Stimulated activated CD8-positive, alpha-beta memory T cell treated with anti-CD3 and anti-CD28 coated beads, Interleukin-15, amount 100 ng/mL, for 1 hour (primary cell): ENCODE results near the gene C14orf132.
"Not testable (repeated sequence)": the region's sequence is repeated elsewhere in the genome, so short reads cannot be mapped to it uniquely, and the experiment has no call there.

Experiments
- DNase-seq: peaks from one replicate; pipeline ENCODE4 v3.0.0-alpha.2; 2020; ENCODE audit warnings: low read depth

C14orf132 gene

DNA sequence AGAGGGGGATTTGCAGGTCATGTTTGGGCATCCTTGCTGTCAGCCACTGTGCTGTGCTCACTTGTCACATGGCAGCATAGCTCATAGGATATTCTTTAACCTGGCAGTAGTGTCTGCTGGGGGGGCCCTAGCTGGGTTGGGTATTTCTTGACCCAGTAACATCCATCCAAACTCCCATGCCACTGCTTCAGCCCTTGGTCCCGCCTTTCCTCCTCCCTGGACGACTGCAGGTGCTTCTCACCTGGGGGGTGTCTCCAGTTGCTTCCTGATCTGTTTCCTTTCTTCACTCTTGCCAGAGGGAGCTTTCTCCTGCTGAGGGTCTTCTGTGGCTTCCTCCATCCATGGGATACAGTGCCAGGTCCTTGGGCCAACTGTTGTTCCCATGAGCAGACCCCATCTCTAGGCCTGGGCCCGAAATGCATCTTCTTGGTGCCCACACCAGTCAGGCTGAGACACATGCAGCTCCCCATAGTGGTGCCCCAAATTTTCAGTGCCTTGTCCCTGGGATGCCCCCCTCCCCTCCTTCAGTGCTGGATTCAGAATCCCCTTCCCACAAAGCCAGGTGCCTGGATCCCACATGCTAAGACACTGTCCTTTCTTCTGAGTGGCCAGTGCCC lies 20.5 kb downstream of the C14orf132 start:
- DNase-seq, result no peak

DNA sequence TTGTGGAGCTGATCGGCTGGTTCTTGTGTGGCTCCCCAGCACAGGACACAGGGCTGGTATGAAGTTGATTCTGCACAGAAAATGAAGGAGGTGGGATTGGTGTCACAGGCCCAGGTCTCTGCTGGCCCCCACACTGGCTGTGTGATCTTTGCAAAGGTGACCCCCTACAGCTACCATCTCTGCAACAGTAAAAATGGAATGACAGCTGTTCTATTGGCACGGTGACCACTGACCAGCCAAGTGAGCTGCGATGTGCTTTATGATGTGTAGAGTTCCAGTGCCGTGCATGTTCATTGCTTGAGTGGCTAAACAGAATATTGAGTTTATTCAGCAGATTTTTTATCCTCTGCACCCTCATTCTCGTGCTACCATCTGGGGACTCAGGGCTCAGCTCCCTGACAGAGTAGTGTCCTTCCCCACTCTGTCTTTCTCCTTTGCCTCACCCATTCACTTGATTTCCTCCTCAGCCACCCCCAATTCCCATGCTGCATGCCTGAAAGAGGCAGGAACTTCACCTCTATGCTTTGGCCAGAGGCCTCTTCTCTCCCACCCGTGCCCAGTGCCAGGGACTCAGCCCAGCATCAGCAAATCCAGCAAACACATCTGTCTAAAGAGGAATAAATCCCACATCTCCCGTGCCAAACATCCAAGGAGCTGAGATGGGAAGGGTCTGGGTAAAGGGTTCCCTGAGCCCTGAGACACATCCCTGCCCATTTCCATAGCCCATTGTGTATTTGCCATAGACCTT lies 21.2 kb downstream of the C14orf132 start:
- no peak for DNase-seq

DNA sequence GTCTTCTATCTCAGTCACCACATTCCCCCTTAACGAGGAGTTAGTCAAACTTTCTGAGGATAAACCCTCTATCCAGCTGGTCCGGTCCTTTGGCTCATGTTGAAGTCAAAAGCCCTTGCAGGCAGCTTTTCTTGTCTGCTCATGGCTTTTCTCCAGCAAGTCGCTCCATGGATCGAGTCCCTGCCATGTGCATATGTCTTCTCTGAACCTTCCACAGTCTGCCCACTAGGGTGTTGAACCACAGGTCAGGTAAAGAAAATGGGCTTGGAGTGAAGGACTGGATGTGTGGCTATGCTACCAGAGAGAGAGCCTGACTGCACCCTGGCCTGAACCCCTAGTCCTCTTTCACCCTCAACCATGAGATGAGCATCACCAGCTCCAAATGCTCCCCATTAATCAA lies 22.8 kb downstream of the C14orf132 start:
- DNase-seq, result no peak

DNA sequence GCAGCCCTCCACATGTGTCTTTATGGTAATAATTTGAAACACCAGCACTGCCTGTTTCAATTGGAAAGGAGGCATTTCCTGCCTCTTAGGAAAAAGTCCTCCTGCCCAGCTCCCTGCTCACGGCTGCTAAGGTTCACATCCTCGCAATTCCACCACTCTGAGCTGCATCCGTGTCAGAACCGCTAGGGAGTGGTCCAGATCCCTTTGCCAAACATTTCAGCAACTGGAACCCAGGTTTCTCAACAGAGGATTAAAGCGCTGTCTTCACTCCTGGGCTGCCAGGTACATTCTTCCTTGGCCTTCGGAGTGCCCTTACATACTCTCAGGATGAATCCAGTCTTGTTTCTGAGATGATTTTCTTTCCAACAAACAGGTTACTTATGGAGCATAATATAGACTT lies 23.3 kb downstream of the C14orf132 start:
- DNase-seq, result no peak

DNA sequence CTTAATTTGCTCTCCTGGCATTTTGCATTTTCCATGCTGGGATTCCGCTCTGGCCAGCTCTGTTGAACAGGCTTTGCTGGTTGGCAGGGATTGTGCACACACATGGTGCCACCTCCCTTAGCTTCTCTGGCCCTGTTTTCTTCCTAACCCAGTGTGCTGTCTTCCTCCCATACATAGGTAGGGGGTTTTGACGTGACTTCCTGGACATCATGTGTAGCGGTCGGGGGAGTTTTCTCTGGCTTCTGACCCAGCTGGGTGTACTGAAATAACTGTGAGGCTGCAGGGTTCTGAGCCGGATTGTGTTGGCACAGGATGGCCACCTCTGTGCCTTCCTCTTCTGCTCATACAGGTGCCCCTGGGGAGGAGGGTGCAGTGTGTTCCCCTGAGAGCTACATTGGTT lies 25.7 kb downstream of the C14orf132 start:
- no peak for DNase-seq

DNA sequence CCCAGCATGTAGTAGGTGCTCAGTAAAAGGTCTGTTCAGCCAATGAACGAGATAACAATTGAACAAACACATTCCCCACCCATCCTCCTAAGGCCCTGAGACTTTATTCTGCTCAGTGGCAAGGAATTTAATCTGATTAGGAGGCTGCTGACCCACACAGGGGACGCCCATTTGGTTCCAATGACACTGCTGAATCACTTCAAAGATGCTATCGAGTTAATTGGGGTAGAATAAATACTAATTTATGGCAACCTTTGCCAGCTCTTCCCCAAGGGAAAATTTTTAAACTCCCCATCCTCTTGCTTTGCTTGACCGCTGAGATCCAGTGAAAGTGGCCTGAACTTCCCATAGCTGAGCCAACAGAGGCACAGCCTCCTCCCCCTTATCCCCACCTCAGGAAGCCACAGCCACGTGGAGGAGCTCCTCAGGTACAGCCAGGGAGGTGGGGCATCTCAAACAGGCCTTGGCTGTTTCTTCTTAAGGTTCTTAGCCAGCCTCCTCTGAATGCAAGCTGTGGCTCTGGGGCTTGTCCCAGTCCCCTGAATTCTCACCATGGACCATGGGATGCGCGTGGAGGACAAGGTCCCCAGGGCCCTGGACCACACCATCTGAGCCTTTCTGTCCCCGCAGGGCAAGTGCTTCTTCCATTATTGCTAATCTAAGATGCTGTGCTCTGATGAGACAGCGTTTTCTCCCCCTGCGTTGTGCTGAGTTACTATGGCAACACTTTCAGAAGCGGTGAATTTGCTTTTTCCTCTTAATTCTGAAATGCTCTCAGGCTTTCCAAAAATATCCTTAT lies 26.7 kb downstream of the C14orf132 start:
- DNase-seq, result no peak

DNA sequence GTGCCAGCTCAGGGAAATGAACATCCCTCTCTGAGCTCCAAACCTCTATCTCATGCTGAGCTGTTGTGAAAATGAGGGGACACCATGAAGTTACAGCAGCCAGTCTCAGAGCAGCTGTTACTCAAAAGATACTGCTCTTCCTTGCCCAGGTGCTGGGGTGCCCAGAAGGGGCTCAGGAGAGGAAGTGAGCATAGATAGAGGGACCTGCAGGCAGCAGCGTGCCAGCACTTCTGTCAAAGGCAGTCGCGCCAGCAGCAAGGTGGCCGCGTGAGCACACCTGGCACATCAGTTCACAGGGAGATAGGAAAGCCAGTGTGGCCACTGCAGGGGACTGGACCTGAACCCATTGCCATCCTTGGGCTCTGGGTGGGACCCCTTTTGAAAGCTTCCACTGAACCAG lies 27.8 kb downstream of the C14orf132 start:
- DNase-seq, result no peak

DNA sequence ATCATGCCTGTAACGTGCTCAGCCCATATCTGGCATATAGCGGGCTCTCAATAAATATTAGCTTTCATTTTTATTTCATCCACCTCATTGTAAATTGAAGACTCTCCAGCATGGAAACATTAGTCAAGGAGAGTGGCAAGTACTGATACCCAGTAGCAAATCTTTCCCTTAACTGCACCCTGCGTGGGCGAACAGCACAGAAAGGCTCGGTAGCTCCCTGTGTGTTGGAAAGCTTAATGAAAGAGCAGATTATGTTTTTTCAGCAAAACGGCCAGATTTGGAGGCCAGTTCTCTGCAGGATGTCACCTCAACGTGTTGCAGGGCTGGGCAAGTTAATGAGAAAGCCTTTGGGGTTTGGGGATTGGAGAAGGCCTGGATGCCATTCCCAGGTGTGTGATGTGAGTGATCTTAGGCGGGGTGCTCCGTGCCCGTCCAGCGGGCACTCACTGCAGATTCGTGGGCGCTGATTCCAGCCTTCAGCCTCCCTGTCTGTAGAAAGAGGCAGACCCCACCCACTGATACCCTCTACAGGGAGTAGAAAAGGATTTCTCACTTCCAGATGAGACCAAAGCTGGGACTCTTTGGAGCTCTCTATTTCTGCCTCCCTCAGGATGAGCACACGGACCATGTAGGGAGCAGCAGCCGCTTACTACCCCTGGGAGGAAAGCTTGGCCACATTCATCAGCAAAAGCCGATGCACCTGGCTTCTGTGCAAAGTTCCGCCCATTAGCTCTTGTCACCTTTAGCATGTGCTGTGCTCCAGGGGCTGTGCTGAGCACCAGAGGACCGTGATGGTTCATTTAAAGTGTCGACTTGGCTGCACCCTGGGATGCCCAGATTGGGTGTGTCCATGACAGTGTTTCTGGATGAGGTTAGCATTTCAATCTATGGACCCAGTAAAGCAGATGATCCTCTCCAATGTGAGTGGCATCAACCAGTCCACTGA lies 29.1 kb downstream of the C14orf132 start:
- DNase-seq, result no peak

DNA sequence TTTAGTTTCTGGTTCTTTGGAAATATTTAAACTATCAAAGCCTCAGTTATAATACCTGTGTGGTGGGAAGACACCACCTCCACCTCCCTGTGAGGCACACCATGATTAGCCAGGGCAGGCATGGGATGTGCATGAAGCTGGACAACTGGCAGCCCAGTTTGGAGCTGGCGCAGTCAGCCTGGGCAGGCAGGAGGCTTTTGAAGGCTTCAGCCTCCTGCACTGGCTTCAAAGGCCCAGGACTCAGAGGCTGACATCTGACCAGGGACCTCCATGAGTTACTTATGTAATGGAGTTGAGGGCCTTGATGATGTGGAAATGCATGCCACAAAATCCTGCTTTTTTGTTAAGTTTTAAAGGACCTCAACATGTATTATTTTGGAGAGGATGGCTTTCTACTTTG lies 30.3 kb downstream of the C14orf132 start:
- no peak for DNase-seq

DNA sequence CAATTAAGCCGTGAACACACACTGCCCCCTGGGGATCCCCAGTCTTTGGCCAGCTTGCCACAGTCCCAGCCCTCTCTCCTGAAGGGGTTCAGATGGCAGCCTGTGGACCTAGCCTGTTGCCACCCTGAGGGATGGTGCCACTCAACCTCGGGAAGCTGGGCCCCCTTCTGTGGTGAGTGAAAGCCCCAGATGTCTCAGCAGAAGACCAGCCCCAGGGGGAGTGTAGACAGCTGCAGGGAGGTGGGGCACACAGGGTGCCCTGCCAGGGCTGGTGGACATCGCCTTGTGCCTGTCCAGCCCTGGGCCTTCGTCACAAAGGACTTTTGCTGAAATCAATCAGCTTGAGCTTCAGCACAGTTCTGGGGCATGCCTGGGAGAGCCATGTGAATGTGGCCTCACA lies 32.4 kb downstream of the C14orf132 start:
- no peak for DNase-seq

DNA sequence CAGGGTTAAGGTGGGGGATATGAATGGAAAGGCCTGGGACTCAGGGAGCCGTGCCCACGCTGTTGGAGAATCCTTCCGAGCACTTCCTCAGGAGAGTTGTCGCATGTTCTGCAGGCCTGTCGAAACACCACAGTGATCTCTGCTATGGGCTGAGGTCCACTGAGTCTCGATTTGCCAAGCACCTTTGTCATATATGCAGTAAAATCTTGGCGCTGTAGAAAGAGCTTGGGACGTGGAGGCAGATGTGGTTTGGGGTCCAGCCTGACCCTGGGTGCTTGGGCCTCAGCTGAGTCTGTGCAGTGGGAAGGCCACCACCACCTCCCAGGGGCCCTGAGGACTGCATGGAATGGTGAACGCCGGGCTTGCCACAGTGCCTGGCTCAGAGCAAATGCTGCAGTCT lies 32.9 kb downstream of the C14orf132 start:
- no peak for DNase-seq

DNA sequence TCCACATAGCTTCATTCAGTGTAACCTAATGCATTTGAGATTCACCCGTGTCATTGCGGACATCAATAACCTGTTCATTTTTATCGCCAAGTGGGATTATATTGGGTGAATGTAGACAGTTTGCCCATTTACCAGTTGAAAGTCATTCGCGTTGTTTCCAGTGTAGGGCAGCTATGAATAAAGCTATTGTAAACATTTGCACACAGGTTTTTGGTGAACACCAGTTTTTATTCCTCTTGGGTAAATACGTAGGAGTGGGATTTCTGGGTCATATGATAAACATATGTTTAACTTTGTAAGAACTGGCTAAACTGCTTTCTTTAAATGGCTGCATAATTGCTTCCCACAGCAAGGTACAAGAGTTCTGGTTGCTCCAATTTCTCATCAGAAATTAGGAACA lies 33.6 kb downstream of the C14orf132 start:
- DNase-seq, result no peak

DNA sequence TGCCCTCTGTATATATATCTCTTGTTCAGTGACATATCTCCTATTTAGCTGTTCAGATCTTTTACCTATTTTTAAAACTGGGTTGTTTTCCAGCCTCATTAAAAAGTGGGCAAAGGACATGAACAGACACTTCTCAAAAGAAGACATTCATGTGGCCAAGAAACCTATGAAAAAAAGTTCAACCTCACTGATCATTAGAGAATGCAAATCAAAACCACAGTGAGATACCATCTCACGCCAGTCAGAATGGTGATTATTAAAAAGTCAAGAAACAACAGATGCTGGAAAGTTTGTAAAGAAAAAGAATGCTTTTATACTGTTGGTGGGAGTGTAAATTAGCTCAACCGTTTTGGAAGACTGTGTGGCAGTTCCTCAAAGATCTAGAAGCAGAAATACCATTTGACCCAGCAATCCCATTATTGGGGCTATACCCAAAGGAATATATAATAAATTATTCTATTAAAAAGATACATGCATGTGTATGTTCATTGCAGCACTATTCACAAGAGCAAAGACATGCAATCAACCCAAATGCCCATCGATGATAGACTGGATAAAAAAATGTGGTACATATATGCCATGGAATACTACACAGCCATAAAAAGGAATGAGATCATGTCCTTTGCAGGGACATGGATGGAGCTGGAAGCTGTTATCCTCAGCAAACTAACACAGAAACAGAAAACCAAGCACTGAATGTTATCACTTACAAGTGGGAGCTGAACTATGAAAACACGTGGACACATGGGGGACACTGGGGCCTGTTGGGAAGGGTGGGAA lies 34.3 kb downstream of the C14orf132 start:
- DNase-seq, result not testable (repeated sequence)

DNA sequence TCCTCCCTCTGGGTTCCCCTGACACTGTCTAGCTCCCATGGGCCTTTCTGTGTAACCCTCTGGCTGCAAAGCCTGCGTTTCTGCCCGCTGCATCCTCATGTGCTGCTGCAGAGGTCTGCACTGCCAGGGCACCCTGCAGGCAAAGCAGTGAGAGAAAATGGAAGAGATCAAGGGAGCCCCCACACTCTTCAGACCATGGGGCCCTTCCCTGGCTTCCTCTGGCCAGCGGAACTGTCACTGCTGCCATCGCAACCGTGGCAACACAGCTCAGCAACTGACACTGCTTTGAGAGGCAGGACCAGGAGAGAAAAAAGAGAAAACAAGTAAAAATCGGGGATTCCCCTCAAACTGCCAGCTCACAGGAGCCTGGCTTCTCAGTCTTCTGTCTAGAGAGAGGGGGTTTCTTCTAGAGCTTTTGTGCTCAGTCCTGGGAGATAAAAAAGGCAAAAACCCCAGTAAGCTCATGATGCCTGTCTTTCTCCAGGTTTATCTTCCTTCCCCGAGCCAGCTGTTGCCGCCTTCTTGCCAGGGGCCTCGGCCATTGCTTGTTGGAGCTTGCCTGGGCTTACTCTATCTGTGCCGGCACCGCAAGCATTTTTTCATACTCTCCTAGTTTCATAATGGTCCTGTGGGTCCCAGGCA lies 38.9 kb downstream of the C14orf132 start:
- DNase-seq, result no peak

DNA sequence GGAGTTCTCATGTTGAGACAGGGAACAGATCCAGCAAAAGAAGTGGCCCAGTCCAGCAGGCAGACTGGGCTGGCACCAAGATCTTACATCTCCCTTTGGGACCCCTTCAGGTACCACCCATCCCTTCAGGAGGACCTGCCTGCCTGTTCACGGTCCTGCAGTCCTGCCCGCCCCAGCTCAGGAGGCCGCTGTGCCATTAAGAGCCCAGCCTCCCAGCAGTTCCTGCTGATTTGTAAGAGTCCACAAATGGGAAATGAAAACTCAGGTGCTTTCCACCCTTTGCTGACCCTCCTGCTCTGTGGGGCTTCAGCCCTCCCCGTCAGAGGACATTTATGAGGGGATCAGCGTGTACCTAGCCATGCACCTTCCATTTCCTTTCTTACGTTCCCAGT lies 39.5 kb downstream of the C14orf132 start:
- no peak for DNase-seq

DNA sequence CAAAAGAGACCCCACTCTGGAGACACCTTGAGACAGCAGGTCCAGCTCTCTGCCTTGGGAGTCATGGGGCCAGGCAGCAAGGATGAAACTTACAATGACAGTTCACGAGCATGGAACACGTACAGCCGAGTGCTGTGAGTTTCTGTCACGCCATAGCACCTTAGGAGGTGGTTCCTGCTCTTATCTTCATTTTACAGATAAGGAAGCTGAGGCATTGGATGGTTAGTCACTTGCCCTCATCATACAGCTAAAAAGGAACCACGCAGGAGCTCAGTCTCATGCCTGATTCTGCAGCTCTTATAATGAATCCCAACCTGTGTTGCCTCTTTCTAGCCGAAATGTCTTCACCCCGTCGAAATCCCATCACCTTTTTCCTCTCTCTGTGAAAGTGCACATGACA lies 39.9 kb downstream of the C14orf132 start:
- no peak for DNase-seq

DNA sequence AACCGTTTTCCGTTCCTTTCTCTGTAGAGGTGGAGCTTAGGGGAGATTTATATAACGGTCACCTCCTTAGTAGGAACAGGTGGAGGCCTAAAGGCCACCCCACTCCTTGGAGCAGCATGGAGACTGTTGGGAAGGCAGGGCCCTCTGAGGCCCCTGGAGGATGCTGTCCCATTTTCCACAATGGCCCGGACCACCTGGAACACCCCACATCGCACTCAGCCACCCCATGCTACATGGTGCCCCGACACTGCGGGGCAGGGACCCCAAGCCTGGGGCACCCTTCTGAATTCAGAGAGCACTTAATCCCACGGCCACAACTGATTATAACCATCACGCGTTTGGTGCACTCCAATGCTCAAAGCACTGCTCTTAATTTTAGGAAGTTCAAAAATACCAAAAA lies 41.4 kb downstream of the C14orf132 start:
- DNase-seq, result no peak

DNA sequence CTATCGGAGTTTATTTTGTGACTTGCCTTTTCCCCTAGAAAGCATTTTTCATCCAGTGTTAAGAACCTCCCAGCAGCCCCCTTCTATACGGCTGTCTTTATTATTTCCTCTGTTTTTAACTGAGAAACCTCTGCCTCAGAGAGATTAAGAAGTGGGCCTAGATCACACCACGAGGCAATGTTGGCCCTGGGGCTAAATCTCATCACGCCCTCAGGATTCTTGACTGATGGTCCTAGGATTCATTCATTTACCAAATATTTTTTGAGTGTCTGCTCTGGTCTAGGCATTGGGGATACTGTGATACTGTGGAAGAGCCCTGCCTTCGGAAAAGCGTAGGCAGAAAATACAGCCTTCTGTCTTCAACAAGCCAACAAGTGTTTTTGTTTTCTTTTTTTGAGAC lies 42.1 kb downstream of the C14orf132 start:
- no peak for DNase-seq

DNA sequence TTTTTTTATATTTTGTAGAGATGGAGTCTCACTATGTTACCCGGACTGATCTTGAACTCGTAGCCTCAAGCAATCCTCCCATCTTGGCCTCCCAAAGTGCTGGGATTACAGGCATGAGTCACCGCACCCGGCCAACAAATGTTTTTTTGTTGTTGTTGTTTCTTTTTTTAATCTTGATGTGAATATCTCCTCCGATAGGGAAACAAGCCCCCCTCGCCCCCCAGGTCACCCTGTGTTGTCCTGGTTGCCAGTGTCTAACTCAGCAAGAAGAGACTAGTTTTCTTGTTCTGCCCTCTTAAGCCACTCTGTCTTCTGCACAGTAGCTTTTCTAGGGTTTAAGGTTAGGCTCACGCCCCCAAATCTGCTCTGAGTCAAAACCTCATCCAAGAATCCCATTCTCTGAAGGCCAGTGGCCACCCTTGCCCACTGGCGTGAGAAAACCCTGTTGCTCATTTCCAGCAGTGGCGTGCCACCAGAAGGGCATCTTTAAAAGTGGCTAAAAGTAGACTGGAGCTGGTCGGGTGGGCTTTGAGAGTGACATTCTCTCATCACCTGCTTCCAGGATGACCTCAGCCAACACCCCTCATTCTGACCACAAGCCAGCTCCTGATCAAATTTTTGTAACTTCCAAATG lies 42.7 kb downstream of the C14orf132 start:
- no peak for DNase-seq
